HepG2 (cell line): ENCODE results near the gene ACTR1B. TPM values are rescaled to one million over a fixed set of nuclear protein-coding genes. Genes with fewer than 3 reads are reported as not detected.

Experiments used
- ARHGAP35 ChIP-seq: sonication (generic); formaldehyde crosslinking; IDR thresholded peaks from 2 replicates; pipeline ENCODE4 v1.9.0; 2022; ENCODE audit warnings: mild to moderate bottlenecking, inconsistent platforms, moderate library complexity, missing genetic modification reagents, borderline replicate concordance
- ATF3 ChIP-seq: sonication (generic); formaldehyde crosslinking; IDR thresholded peaks from 2 replicates; pipeline ENCODE4 v1.4.0; 2020; ENCODE audit warnings: missing genetic modification reagents
- BORCS8-MEF2B ChIP-seq: sonication (generic); formaldehyde crosslinking; IDR thresholded peaks from 2 replicates; pipeline ENCODE4 v1.8.0; 2022; ENCODE audit warnings: mild to moderate bottlenecking, missing genetic modification reagents
- BRF2 ChIP-seq: sonication (generic); formaldehyde crosslinking; IDR thresholded peaks from 2 replicates; pipeline ENCODE4 v1.8.1; 2022; ENCODE audit warnings: mild to moderate bottlenecking, missing genetic modification reagents
- CC2D1A ChIP-seq: sonication (generic); formaldehyde crosslinking; IDR thresholded peaks from 2 replicates; pipeline ENCODE4 v1.8.1; 2023; ENCODE audit warnings: mild to moderate bottlenecking, missing genetic modification reagents
- CEBPZ ChIP-seq: IDR thresholded peaks from 2 replicates; pipeline ENCODE4 v1.6.1; 2012; ENCODE audit warnings: low read length, improper control_type of control experiment
- DNMT3B ChIP-seq: conservative IDR thresholded peaks from 2 replicates; pipeline ENCODE4 v1.6.1; 2016; ENCODE audit warnings: missing biosample characterization, control low read depth
- HDAC2 ChIP-seq: sonication (generic); formaldehyde crosslinking; IDR thresholded peaks from 2 replicates; pipeline ENCODE4 v1.4.0; 2020; ENCODE audit warnings: missing genetic modification reagents
- IKZF5 ChIP-seq: IDR thresholded peaks from 2 replicates; pipeline ENCODE4 v1.6.1; 2018; ENCODE audit warnings: missing genetic modification reagents, mild to moderate bottlenecking, missing compliant biosample characterization
- MBNL3 ChIP-seq: fragments of 250-450 bp; sonication (Bioruptor Pico); conservative IDR thresholded peaks from 2 replicates; pipeline ENCODE4 v1.8.0; 2022; ENCODE audit warnings: mild to moderate bottlenecking, inconsistent platforms
- NAIF1 ChIP-seq: sonication (generic); formaldehyde crosslinking; IDR thresholded peaks from 2 replicates; pipeline ENCODE4 v1.5.0; 2020; ENCODE audit warnings: mild to moderate bottlenecking, missing genetic modification reagents, borderline replicate concordance
- PAX8 ChIP-seq: sonication (generic); formaldehyde crosslinking; IDR thresholded peaks from 2 replicates; pipeline ENCODE4 v1.8.0; 2022; ENCODE audit warnings: mild to moderate bottlenecking, missing genetic modification reagents, borderline replicate concordance
- POLR2G ChIP-seq: fragments of 200-400 bp; formaldehyde crosslinking; IDR thresholded peaks from 2 replicates; pipeline ENCODE4 v1.6.1; 2018; ENCODE audit warnings: mild to moderate bottlenecking, low read depth, low read length, moderate library complexity
- SMAD9 ChIP-seq: sonication (generic); formaldehyde crosslinking; IDR thresholded peaks from 2 replicates; pipeline ENCODE4 v1.5.1; 2020; ENCODE audit warnings: mild to moderate bottlenecking, missing genetic modification reagents
- TSC22D2 ChIP-seq: sonication (generic); formaldehyde crosslinking; IDR thresholded peaks from 2 replicates; pipeline ENCODE4 v1.5.1; 2020; ENCODE audit warnings: missing genetic modification reagents, mild to moderate bottlenecking, borderline replicate concordance
- ZBED4 ChIP-seq: sonication (generic); formaldehyde crosslinking; IDR thresholded peaks from 2 replicates; pipeline ENCODE4 v1.4.0; 2020; ENCODE audit warnings: missing genetic modification reagents, borderline replicate concordance
- ZBTB7B ChIP-seq: sonication (generic); formaldehyde crosslinking; IDR thresholded peaks from 2 replicates; pipeline ENCODE4 v1.4.0; 2020; ENCODE audit warnings: missing genetic modification reagents
- ZNF652 ChIP-seq: IDR thresholded peaks from 2 replicates; pipeline ENCODE4 v1.6.1; 2016; ENCODE audit warnings: low read depth, borderline replicate concordance
- ZNF749 ChIP-seq: sonication (generic); formaldehyde crosslinking; IDR thresholded peaks from 2 replicates; pipeline ENCODE4 v1.8.0; 2022; ENCODE audit warnings: mild to moderate bottlenecking, missing genetic modification reagents, moderate library complexity, borderline replicate concordance
- ZSCAN29 ChIP-seq: sonication (generic); formaldehyde crosslinking; conservative IDR thresholded peaks from 2 replicates; pipeline ENCODE4 v1.4.0; 2020; ENCODE audit warnings: mild to moderate bottlenecking, missing genetic modification reagents
- polyA plus RNA-seq, 8 experiments: library from polyadenylated mRNA; depleted of rRNA in 3 of 8; stranded (reverse) in 7 of 8; unstranded in 1 of 8; fragments of >200 nt; fragmentation: Illumina TruSeq in 4 of 8; extraction: Trizol in 4 of 8; gene quantifications; 2 replicates each; pipeline versions ENCODE4 v1.2.1 to v1.2.3, GENCODE V29; 2011 to 2016; ENCODE audit warnings: low read depth in 4 of 8, missing spikeins in 1 of 8, mixed read lengths in 1 of 8; ENCODE audit not compliant: insufficient read depth in 1 of 8
- total RNA-seq, 5 experiments: library from RNA; depleted of rRNA; stranded (reverse); fragments of >200 nt; fragmentation: Illumina TruSeq; extraction: Trizol; gene quantifications; 2 replicates each; pipeline ENCODE4 v1.2.3, GENCODE V29; 2016; ENCODE audit warnings: low read depth in 1 of 5

ACTR1B gene
- total and polyA plus RNA-seq, 2 of the 13 experiments (the other 11 are each of a cell fraction or from before 2014, with no cell fraction given): 61.7 to 76.7 TPM

GRCh38 chr2:97663962-97664635, at the start of gene ACTR1B (continued):
- TF ChIP-seq POLR2G: peak; percentile 89
- TF ChIP-seq DNMT3B: no peak
- TF ChIP-seq SMAD9: no peak
- TF ChIP-seq ZSCAN29: no peak
- no peak for TF ChIP-seq TSC22D2 (CRISPR knock-in tag)
- no peak for TF ChIP-seq ZBTB7B
- TF ChIP-seq ZNF652 (CRISPR knock-in tag): no peak
- peak; percentile 97 for TF ChIP-seq ATF3 (CRISPR knock-in tag)
- TF ChIP-seq PAX8: peak; percentile 31; the same call in 1 of the 2 replicates
- TF ChIP-seq ZNF749: peak; percentile 34; the same call in 1 of the 2 replicates
- TF ChIP-seq BORCS8-MEF2B (CRISPR knock-in tag): no peak
- TF ChIP-seq CC2D1A (CRISPR knock-in tag): no peak
- peak; percentile 85; the same call in 1 of the 2 replicates for TF ChIP-seq NAIF1 (CRISPR knock-in tag)
- TF ChIP-seq BRF2: no peak
- no peak for TF ChIP-seq ARHGAP35 (CRISPR knock-in tag)
- TF ChIP-seq MBNL3 (CRISPR knock-in tag): no peak
- TF ChIP-seq HDAC2: peak; percentile 48; the same call in 1 of the 2 replicates
- peak; percentile 27; the same call in 1 of the 2 replicates for TF ChIP-seq ZBED4 (CRISPR knock-in tag)
- TF ChIP-seq CEBPZ: no peak
- peak; percentile 76 for TF ChIP-seq IKZF5
